Renal cortex interstitium (tissue), 11 donors: Measurements from ENCODE around the gene SKP2. TPM values are rescaled to one million over a fixed set of nuclear protein-coding genes. Genes with fewer than 3 reads are reported as not detected.

ENCODE experiments used
- DNase-seq, 11 donors: peaks; one replicate each; pipeline ENCODE4 v3.0.0-alpha.2; 2013; ENCODE audit warnings: low read depth in 9 of 11, low spot score in 4 of 11; ENCODE audit errors: extremely low read depth in 1 of 11
- polyA plus RNA-seq, 3 donors: library from polyadenylated mRNA; unstranded; fragments of 120-200 nt; gene quantifications; one replicate each; pipeline ENCODE4 v1.2.1, GENCODE V29; 2013; ENCODE audit not compliant: insufficient read length in 3 of 3

The SKP2 gene
- polyA plus RNA-seq, 3 donors: 42.8 to 57.1 (median 51.0) TPM

- DNase-seq: peak in 5 of 11 donors; percentile 5 to 27 (median 7)
Observed at GRCh38 chr5:36152324-36153297, 700 bp downstream of the SKP2 start.

GRCh38 chr5:36153298-36153677, 1.4 kb downstream of the SKP2 start:
- DNase-seq: no peak

GRCh38 chr5:36153726-36154125, 1.8 kb downstream of the SKP2 start:
- no peak for DNase-seq

GRCh38 chr5:36155291-36155690, 3.4 kb downstream of the SKP2 start:
- no peak for DNase-seq

- DNase-seq: no peak
Observed at GRCh38 chr5:36156121-36156601, 4.2 kb downstream of the SKP2 start.

- no peak for DNase-seq
Observed at GRCh38 chr5:36156619-36157018, 4.7 kb downstream of the SKP2 start.

GRCh38 chr5:36158144-36158543, 6.2 kb downstream of the SKP2 start:
- no peak for DNase-seq

GRCh38 chr5:36160617-36161016, 8.7 kb downstream of the SKP2 start:
- DNase-seq: no peak

GRCh38 chr5:36161361-36161760, 9.4 kb downstream of the SKP2 start:
- no peak for DNase-seq

- no peak for DNase-seq
Observed at GRCh38 chr5:36162810-36163486, 11.0 kb downstream of the SKP2 start.

GRCh38 chr5:36164461-36164860, 12.6 kb downstream of the SKP2 start:
- DNase-seq: no peak

GRCh38 chr5:36168737-36169136, 16.8 kb downstream of the SKP2 start:
- DNase-seq: no peak

GRCh38 chr5:36170832-36171424, 19.0 kb downstream of the SKP2 start:
- DNase-seq: no peak

GRCh38 chr5:36172599-36172998, 20.7 kb downstream of the SKP2 start:
- DNase-seq: no peak

GRCh38 chr5:36173426-36173825, 21.5 kb downstream of the SKP2 start:
- no peak for DNase-seq

- DNase-seq: no peak
Observed at GRCh38 chr5:36174119-36174518, 22.2 kb downstream of the SKP2 start.

GRCh38 chr5:36175043-36175442, 23.1 kb downstream of the SKP2 start:
- DNase-seq: no peak

GRCh38 chr5:36177154-36177553, 25.2 kb downstream of the SKP2 start:
- no peak for DNase-seq

- DNase-seq: peak in 9 of 11 donors; percentile 2 to 22 (median 10)
Observed at GRCh38 chr5:36177715-36178523, 26.0 kb downstream of the SKP2 start.
